LNCAP (cell line): ENCODE measurements around the gene TBL1XR1.

Experiments used
- TF ChIP-seq, protein P1 (sequence below): fragments of 450-650 bp; IDR thresholded peaks from 2 replicates; pipeline ENCODE4 v1.5.1; 2017; ENCODE audit warnings: mild to moderate bottlenecking

The TBL1XR1 gene

DNA sequence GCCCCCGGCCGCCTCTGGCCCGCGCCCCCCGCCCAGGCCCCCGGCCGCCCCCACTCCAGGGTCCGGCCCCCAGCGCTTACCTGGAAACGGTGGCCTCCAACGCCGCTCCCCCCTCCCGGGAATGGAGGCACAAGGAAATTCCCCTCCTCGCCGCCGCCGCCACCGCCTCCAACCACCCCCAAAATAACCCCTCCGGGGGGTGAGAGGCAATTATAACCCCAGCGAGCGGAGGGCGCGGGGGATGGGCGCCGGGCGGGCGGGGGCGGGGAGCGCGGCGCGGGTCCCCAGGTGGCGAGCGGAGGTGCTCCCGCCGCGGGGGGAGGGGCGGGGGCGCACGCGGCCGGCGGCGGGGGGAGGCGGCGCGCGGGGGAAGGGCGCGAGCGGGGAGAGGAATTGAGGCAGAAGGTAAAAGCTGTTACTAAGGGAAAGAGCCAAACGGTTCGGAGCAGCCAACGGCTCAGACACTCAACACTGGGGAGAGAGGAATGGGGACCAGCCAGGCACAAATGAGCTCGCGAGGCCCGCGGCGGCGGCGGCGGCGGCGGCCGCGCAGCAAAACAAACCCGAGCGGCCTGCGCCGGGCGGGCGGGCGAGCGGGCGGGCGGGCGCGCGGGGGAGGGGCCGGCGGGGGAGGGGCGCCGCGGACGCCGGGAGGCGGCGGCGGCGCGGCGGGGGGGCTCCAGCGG, at the start of gene TBL1XR1:
Gene TBL1XR1, minus strand, starts transcription at position 442 of the 686 bp plus-strand sequence. CDS start 132,505 bp downstream, outside the sequence.
- TF ChIP-seq, protein P1, sequence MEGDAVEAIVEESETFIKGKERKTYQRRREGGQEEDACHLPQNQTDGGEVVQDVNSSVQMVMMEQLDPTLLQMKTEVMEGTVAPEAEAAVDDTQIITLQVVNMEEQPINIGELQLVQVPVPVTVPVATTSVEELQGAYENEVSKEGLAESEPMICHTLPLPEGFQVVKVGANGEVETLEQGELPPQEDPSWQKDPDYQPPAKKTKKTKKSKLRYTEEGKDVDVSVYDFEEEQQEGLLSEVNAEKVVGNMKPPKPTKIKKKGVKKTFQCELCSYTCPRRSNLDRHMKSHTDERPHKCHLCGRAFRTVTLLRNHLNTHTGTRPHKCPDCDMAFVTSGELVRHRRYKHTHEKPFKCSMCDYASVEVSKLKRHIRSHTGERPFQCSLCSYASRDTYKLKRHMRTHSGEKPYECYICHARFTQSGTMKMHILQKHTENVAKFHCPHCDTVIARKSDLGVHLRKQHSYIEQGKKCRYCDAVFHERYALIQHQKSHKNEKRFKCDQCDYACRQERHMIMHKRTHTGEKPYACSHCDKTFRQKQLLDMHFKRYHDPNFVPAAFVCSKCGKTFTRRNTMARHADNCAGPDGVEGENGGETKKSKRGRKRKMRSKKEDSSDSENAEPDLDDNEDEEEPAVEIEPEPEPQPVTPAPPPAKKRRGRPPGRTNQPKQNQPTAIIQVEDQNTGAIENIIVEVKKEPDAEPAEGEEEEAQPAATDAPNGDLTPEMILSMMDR, result no peak

DNA sequence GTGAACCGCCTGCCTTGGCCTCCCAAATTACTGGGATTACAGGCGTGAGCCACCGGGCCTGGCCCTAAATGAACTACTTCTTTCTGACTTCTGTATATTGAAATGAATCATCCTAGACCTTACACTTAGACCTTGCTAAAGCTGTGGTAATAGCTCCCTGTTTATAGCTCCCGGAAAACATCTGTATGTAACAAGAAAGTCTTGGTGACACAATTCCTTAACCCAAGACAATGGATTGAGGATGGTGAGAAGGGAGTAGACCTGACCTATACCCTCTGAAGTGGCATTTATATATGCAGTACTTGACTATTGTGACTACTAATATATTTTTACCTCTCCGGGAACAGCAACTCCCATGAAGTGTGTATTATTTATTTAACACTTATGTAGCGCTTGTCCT, 48.0 kb upstream of the TBL1XR1 start:
- TF ChIP-seq, protein P1, result no peak

DNA sequence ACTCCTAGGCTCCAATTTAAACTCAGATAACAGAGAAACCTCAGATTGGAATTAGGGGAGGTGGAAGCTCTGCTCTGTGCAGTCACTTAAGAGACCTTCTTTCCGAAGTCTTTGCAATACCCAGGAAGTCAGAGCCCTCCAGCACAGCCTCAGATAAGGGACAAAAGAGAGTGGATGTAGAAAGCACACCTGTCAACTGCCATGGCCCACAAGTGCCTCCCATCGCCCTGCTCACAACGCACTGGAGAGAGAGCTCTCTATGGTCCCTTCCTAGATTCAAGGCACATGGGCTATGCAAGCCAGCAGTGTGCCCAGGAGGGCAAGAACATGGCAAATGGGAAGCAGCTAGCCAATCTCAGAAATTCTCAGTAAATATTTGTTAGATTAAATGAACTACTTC, 47.3 kb upstream of the TBL1XR1 start:
- TF ChIP-seq, protein P1, result no peak

DNA sequence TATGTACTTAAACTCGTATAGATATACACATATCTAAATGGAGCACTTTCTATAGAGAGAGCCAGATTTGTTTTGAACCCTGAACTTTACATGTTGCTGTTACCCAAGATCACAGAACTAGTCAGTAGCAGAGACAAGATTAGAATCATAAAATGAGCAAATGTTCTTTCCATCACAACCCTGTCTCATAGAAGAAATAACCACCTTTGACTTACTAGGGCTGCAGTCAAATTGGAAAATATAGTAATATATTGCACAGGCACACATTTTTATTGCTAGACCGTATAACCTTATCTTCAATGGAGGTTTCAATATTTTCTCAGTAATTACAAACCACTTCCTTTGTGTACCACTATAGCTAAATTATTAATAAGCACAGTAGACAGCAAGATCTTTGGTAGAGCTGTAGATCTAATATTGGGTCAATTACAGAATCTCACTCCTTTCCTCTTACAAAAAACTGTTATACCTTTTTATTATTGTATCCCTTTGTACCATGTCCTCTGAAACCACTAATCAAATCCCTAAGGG, 41.5 kb upstream of the TBL1XR1 start:
- TF ChIP-seq, protein P1, result no peak

DNA sequence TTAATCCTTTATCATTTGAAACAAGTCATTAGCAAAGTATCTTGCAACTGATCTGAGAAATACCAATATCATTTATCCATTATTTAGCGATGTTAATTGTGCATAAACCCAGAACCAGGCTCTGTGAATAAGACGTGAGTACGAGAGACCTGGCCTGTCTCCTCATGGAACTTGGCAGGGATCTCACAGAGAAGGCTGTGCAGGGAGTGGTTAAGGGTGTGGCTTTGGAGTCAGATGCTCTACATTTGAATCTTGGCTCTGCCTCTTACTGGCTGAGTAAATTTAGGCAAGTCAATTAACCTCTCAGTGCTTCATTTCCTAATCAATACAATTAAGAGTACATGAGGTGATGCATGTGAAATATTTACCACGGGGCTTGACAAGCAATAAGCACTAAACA, 39.9 kb upstream of the TBL1XR1 start:
- TF ChIP-seq, protein P1, result no peak

DNA sequence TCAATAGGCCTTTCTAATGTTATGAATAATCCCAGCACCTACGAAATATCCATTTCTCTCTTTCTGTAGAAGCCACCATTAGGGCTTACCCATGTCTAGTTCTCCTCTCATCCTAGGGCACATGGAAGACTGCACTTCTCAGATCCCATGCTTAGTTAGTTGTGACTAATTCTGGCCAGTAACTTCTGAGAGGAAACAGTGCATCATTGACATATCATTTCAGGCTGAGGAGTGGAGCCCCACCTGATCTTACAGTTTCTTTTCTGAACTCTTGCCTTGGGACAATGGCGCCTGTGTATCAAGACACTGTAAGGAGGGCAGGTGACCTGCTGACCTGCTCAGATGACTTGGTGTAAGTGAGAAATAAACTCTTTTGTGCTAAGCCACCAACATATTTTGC, 39.4 kb upstream of the TBL1XR1 start:
- TF ChIP-seq, protein P1, result no peak

DNA sequence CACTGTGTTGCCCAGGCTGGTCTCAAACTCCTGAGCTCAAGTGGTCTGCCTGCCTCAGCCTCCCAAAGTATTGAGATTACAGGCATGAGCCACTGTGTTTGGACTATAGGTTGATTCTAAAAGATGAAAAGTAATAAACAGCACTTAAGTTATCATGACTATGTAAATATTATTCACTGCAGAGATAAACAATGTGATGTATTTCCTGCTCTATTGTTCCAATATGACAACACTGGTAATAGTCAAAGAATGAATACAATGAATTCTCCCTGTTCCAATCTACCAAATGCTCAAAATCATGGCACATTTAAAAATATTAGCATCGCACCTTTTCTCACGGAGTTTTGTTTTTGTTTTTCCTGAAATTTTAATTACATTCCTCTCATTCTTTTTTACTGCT, 36.8 kb upstream of the TBL1XR1 start:
- TF ChIP-seq, protein P1, result no peak
